ENCODE measurements around the gene ZNF396.
A peak's percentile ranks its signal among the peaks of the same experiment; 100 is the strongest.

The ZNF396 gene

DNA sequence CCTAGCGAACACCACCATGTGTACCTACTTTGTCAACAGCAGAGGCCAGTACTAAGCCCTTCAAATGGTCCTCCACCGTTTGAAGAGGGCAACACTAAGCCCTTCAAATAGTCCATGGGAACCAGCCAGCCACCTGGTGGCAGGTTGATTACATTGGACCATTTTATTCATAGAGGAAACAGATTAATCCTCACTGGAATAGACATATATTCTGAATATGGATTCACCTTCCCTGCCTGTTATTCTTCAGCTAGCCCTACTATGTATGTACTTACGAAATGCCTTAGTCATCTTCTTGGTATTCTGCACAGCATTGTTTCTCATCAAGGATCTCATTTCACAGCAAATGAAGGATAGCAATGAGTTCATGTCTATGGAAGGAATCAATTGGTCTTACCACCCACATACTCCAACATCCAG lies 10.0 kb upstream of the ZNF396 start:
- Histone ChIP-seq H3K4me3 (ENCODE audit: insufficient read depth, low read length, poor library complexity, severe bottlenecking) (no peak overlapping the region), H3K27ac (ENCODE audit: low read depth, low read length) (no peak overlapping the region), H3K9me2 (replicated peaks; ENCODE audit: insufficient read depth, low read length) (no peaks in the 10 kb centered on the region), H3K9ac (ENCODE audit: low read length) (no peak overlapping the region), H3K79me2 (ENCODE audit: insufficient read depth, low read length) (no peaks in the 10 kb centered on the region), H4K20me1 (ENCODE audit: low read depth, low read length) (no peaks in the 10 kb centered on the region), H3F3A (ENCODE audit: insufficient read depth) (no peaks in the 10 kb centered on the region), H3K9me3 (ENCODE audit: insufficient read depth, low read length) (no peaks in the 10 kb centered on the region), H3K36me3 (ENCODE audit: low read length) (no peaks in the 10 kb centered on the region), H3K4me2 (ENCODE audit: low read depth, low read length, poor library complexity, severe bottlenecking) (no peak overlapping the region), H2AFZ (ENCODE audit: low read depth, low read length, severe bottlenecking) (no peak overlapping the region), H3K27me3 (ENCODE audit: low read length) (no peaks in the 10 kb centered on the region)
- TF ChIP-seq, protein P1, sequence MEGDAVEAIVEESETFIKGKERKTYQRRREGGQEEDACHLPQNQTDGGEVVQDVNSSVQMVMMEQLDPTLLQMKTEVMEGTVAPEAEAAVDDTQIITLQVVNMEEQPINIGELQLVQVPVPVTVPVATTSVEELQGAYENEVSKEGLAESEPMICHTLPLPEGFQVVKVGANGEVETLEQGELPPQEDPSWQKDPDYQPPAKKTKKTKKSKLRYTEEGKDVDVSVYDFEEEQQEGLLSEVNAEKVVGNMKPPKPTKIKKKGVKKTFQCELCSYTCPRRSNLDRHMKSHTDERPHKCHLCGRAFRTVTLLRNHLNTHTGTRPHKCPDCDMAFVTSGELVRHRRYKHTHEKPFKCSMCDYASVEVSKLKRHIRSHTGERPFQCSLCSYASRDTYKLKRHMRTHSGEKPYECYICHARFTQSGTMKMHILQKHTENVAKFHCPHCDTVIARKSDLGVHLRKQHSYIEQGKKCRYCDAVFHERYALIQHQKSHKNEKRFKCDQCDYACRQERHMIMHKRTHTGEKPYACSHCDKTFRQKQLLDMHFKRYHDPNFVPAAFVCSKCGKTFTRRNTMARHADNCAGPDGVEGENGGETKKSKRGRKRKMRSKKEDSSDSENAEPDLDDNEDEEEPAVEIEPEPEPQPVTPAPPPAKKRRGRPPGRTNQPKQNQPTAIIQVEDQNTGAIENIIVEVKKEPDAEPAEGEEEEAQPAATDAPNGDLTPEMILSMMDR (IDR thresholded peaks at IDR 0.05; ENCODE audit: insufficient read depth, low read length, poor library complexity, severe bottlenecking), result no peak
- TF ChIP-seq EZH2phosphoT487 (conservative IDR thresholded peaks at IDR 0.05; ENCODE audit: low read length), result no peak

DNA sequence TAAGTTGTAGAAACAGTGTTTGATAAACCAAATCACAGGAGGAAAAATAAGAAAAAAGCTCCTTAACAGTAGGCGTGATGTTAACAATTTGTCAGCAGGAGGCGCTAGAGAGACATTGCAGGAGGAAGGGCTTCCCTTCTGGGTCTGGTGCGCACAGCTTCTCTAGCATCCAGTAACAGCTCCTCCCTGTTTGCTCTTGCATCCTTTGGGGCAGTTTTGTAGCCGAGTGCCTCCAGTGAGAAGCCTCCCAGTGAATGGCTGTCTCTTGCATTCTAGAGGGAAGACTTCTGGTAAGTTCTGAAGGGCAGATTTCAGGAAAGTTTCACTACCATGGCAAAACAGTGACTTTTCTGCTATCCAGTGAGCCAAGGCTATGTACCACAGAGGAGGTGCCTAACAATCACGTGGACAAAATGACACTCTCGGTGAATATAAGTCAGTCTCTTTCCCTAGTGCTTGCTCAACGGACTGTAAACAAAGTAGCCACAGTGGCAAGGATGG lies 9.5 kb upstream of the ZNF396 start:
- H3K9me3 ChIP-seq (ENCODE audit: insufficient read depth, low read length), result no peaks in the 10 kb centered on the region
- no peak for TF ChIP-seq EZH2phosphoT487 (conservative IDR thresholded peaks at IDR 0.05; ENCODE audit: low read length)
- TF ChIP-seq, protein P1 (IDR thresholded peaks at IDR 0.05; ENCODE audit: insufficient read depth, low read length, poor library complexity, severe bottlenecking), result peak; percentile 93
- H3K4me3 ChIP-seq (ENCODE audit: insufficient read depth, low read length, poor library complexity, severe bottlenecking), result no peak overlapping the region

DNA sequence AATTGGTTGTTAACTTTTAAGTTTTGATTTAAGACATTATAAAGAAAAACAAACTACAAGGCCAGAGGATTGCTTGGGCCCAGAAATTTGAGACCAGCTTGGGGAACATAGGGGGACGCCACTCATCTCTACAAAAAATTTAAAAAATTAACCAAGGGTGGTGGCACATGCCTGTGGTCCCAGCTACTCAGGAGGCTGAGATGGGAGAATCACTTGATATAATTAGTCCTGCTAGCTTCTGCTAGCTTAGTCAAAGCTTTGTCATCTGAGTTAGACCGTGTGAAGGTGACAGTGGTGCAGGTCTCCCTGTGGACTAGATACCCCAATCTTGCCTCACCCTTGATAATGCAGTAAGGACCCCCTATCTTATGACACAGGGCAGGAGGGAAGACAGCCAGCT lies 6.0 kb upstream of the ZNF396 start:
- no peak overlapping the region for H3K4me3 ChIP-seq (ENCODE audit: insufficient read depth, low read length, poor library complexity, severe bottlenecking)
- no peaks in the 10 kb centered on the region for H3K9me3 ChIP-seq (ENCODE audit: insufficient read depth, low read length)
- no peaks in the 10 kb centered on the region for H4K20me1 ChIP-seq (ENCODE audit: low read depth, low read length)
- no peak overlapping the region for H3K9ac ChIP-seq (ENCODE audit: low read length)
- no peak overlapping the region for H2AFZ ChIP-seq (ENCODE audit: low read depth, low read length, severe bottlenecking)
- H3K4me2 ChIP-seq (ENCODE audit: low read depth, low read length, poor library complexity, severe bottlenecking), result no peak overlapping the region
- no peaks in the 10 kb centered on the region for H3K79me2 ChIP-seq (ENCODE audit: insufficient read depth, low read length)
- H3K9me2 ChIP-seq (replicated peaks; ENCODE audit: insufficient read depth, low read length), result no peaks in the 10 kb centered on the region
- no peak for TF ChIP-seq EZH2phosphoT487 (conservative IDR thresholded peaks at IDR 0.05; ENCODE audit: low read length)
- TF ChIP-seq, protein P1 (IDR thresholded peaks at IDR 0.05; ENCODE audit: insufficient read depth, low read length, poor library complexity, severe bottlenecking), result no peak
- H3F3A ChIP-seq (ENCODE audit: insufficient read depth), result no peaks in the 10 kb centered on the region
- H3K36me3 ChIP-seq (ENCODE audit: low read length), result no peaks in the 10 kb centered on the region
- H3K27me3 ChIP-seq (ENCODE audit: low read length), result no peaks in the 10 kb centered on the region
- H3K27ac ChIP-seq (ENCODE audit: low read depth, low read length), result no peak overlapping the region

More for the DNA sequence above, 9.5 kb upstream of the ZNF396 start:
- no peaks in the 10 kb centered on the region for H3K79me2 ChIP-seq (ENCODE audit: insufficient read depth, low read length)
- no peaks in the 10 kb centered on the region for H4K20me1 ChIP-seq (ENCODE audit: low read depth, low read length)
- H2AFZ ChIP-seq (ENCODE audit: low read depth, low read length, severe bottlenecking), result no peak overlapping the region
- H3K4me2 ChIP-seq (ENCODE audit: low read depth, low read length, poor library complexity, severe bottlenecking), result peak overlapping the region; percentile 18
- H3K36me3 ChIP-seq (ENCODE audit: low read length), result no peaks in the 10 kb centered on the region
- no peaks in the 10 kb centered on the region for H3F3A ChIP-seq (ENCODE audit: insufficient read depth)
- no peaks in the 10 kb centered on the region for H3K9me2 ChIP-seq (replicated peaks; ENCODE audit: insufficient read depth, low read length)
- H3K9ac ChIP-seq (ENCODE audit: low read length), result no peak overlapping the region
- no peaks in the 10 kb centered on the region for H3K27me3 ChIP-seq (ENCODE audit: low read length)
- no peak overlapping the region for H3K27ac ChIP-seq (ENCODE audit: low read depth, low read length)

All from SU-DHL-6 (cell line).